Natural killer cell (primary cell): ENCODE measurements around the gene FZD7. TPM values are rescaled to one million over a fixed set of nuclear protein-coding genes. Genes with fewer than 3 reads are reported as not detected.

Experiments
- ATAC-seq, 3 donors: fragments of 150-1000 bp in 2 of 3; fragments of 200-7000 bp in 1 of 3; cut with Tn5 transposase; 1 replicate in 1 of 3; 2 replicates in 2 of 3; pipeline ENCODE4 v1.10.0; 2021; ENCODE audit warnings: mild to moderate bottlenecking in 2 of 3, moderate library complexity in 2 of 3
- DNase-seq, 2 donors: peaks; one replicate each; pipeline versions ENCODE4 v3.0.0 to v3.0.0-alpha.2; 2013 to 2021; ENCODE audit warnings: mixed read lengths in 1 of 2
- H3K27ac ChIP-seq: one replicate; pipeline ENCODE4 v1.5.1; 2013; ENCODE audit warnings: mild to moderate bottlenecking, low read length
- H3K27me3 ChIP-seq: one replicate; pipeline ENCODE4 v1.6.1; 2013; ENCODE audit warnings: low read length; ENCODE audit not compliant: control insufficient read depth, insufficient read depth
- H3K36me3 ChIP-seq: one replicate; pipeline ENCODE4 v1.6.1; 2013; ENCODE audit warnings: low read length; ENCODE audit not compliant: control insufficient read depth, insufficient read depth
- H3K4me1 ChIP-seq: one replicate; pipeline ENCODE4 v1.6.1; 2013; ENCODE audit warnings: low read length; ENCODE audit not compliant: control insufficient read depth, insufficient read depth
- H3K4me3 ChIP-seq: one replicate; pipeline ENCODE4 v1.5.1; 2013; ENCODE audit warnings: low read length
- H3K9me3 ChIP-seq: one replicate; pipeline ENCODE4 v1.6.1; 2013; ENCODE audit warnings: low read length; ENCODE audit not compliant: control insufficient read depth, insufficient read depth
- H3K27ac Mint-ChIP-seq, 2 donors: one replicate each; pipeline ENCODE4 v1.8.0; 2022; ENCODE audit warnings: mild to moderate bottlenecking in 2 of 2, mixed read lengths in 2 of 2, moderate library complexity in 1 of 2
- H3K27me3 Mint-ChIP-seq, 2 donors: one replicate each; pipeline ENCODE4 v1.8.0; 2022; ENCODE audit warnings: low read depth in 2 of 2, mixed read lengths in 2 of 2
- H3K36me3 Mint-ChIP-seq: one replicate; pipeline ENCODE4 v1.8.0; 2022; ENCODE audit warnings: mixed read lengths
- H3K4me1 Mint-ChIP-seq, 2 donors: one replicate each; pipeline ENCODE4 v1.8.0; 2022; ENCODE audit warnings: mixed read lengths in 2 of 2
- H3K4me3 Mint-ChIP-seq: one replicate; pipeline ENCODE4 v1.8.0; 2022; ENCODE audit warnings: mild to moderate bottlenecking, moderate library complexity, mixed read lengths
- H3K9me3 Mint-ChIP-seq, 2 donors: one replicate each; pipeline ENCODE4 v1.8.0; 2022; ENCODE audit warnings: mixed read lengths in 2 of 2
- CTCF ChIP-seq: fragments of 200-600 bp; IDR thresholded peaks from one replicate; pipeline ENCODE4 v1.8.0; 2022; ENCODE audit warnings: antibody characterized with exemption
- WGBS: methylation state at CpG from one replicate; pipeline ENCODE4 v1.1.7; 2013; ENCODE audit warnings: missing lambda C conversion rate; ENCODE audit not compliant: insufficient coverage; 5-methylcytosine and 5-hydroxymethylcytosine counted together
- intact Hi-C: fragments of 100-400 bp; cut with micrococcal nuclease; formaldehyde crosslinking; loops from one replicate; pipeline ENCODE4 v1.14.2; 2022
- total RNA-seq, 4 donors: library from RNA; stranded (reverse); fragments of 120-200 nt in 1 of 4; gene quantifications; one replicate each; pipeline versions ENCODE4 v1.2.3 to v1.2.4, GENCODE V29; 2013 to 2022

The FZD7 gene
- total RNA-seq, 3 donors from 2014 or later (not counting 1 experiment from before 2014, with no cell fraction given): 0.27 to 1.6 TPM; not detected in 1

GRCh38 chr2:202049840-202050239 lies 16.2 kb downstream of the FZD7 start:
- Mint-ChIP-seq H3K36me3 (no peaks in the 10 kb centered on the region), H3K4me3 (no peak overlapping the region), H3K27ac (no peak overlapping the region), H3K4me1 (no peaks in the 10 kb centered on the region), H3K9me3 (no peaks in the 10 kb centered on the region), H3K27me3 (peaks cover 18 to 61% of the 10 kb centered on the region in 2 donors)
- no peak for DNase-seq
- H3K27ac ChIP-seq: no peak overlapping the region
- H3K36me3 ChIP-seq: no peaks in the 10 kb centered on the region
- intact Hi-C loops: no loop called here
- H3K4me1 ChIP-seq: no peaks in the 10 kb centered on the region
- no peak overlapping the region for H3K4me3 ChIP-seq
- ATAC-seq: no peak
- peaks cover 4% of the 10 kb centered on the region for H3K27me3 ChIP-seq
- 92% methylated on average over 1 of the region's 1 CpG for WGBS
- H3K9me3 ChIP-seq: no peaks in the 10 kb centered on the region
- no peak for TF ChIP-seq CTCF

- Histone ChIP-seq H3K27ac (no peak overlapping the region), H3K4me1 (no peaks in the 10 kb centered on the region), H3K9me3 (no peaks in the 10 kb centered on the region), H3K27me3 (no peaks in the 10 kb centered on the region), H3K4me3 (no peak overlapping the region), H3K36me3 (no peaks in the 10 kb centered on the region)
- Mint-ChIP-seq H3K27ac (no peak overlapping the region), H3K4me3 (no peak overlapping the region), H3K9me3 (no peaks in the 10 kb centered on the region), H3K27me3 (peaks cover 20 to 64% of the 10 kb centered on the region in 2 donors), H3K36me3 (no peaks in the 10 kb centered on the region), H3K4me1 (no peaks in the 10 kb centered on the region)
- ATAC-seq (no peak), DNase-seq (no peak)
- intact Hi-C loops: no loop called here
- no peak for TF ChIP-seq CTCF
Observed at GRCh38 chr2:202050652-202051051, 17.0 kb downstream of the FZD7 start.

DNA sequence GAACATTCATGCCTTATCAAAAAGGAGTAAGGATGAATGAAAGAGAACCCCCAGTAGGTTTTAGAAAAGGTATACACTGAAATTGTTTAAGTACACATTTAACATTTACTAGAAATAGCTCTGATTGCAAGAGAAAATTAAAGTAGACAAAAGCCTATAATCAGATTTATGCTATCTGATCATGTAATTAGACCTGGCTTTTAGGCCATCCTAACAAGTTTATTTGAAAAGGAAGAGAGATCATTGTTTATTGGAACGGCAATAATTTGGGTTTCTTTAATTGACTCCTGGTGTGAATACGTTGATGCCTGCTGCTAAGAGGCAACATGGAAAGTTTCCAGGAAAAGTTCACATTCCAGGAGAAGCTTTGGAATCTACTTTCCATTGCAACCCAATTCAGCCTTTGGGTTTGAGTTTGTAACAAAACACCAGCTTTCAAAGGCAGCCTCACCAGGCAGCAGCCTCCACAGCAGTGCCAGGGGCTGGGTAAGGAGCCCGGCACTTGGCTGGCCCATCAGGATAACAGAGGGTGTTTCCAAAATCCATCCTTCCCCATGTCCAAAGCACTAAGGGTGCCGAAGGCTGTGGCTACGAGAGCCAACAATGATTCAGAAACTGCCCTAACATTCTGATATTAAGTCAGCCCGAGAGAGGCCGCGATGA lies 18.0 kb downstream of the FZD7 start:
- no peaks in the 10 kb centered on the region for H3K4me1 ChIP-seq
- no peak overlapping the region for H3K27ac Mint-ChIP-seq
- no peak overlapping the region for H3K4me3 Mint-ChIP-seq
- no peaks in the 10 kb centered on the region for H3K4me1 Mint-ChIP-seq
- H3K27ac ChIP-seq: no peak overlapping the region
- no peak for TF ChIP-seq CTCF
- no peaks in the 10 kb centered on the region for H3K9me3 Mint-ChIP-seq
- ATAC-seq (no peak), DNase-seq (no peak)
- peaks cover 18 to 63% of the 10 kb centered on the region in 2 donors for H3K27me3 Mint-ChIP-seq
- intact Hi-C loops: no loop called here
- no peaks in the 10 kb centered on the region for H3K9me3 ChIP-seq
- no peak overlapping the region for H3K4me3 ChIP-seq
- 93% methylated on average over 8 of the region's 8 CpGs for WGBS
- no peaks in the 10 kb centered on the region for H3K27me3 ChIP-seq
- no peaks in the 10 kb centered on the region for H3K36me3 Mint-ChIP-seq
- no peaks in the 10 kb centered on the region for H3K36me3 ChIP-seq

GRCh38 chr2:202052235-202052634 lies 18.6 kb downstream of the FZD7 start:
- Histone ChIP-seq H3K27me3 (no peaks in the 10 kb centered on the region), H3K4me1 (no peaks in the 10 kb centered on the region), H3K4me3 (no peak overlapping the region), H3K36me3 (no peaks in the 10 kb centered on the region), H3K27ac (no peak overlapping the region), H3K9me3 (no peaks in the 10 kb centered on the region)
- no peak for ATAC-seq
- no peak for TF ChIP-seq CTCF
- no peaks in the 10 kb centered on the region for H3K9me3 Mint-ChIP-seq
- H3K4me3 Mint-ChIP-seq: no peak overlapping the region
- intact Hi-C loops: no loop called here
- DNase-seq: no peak
- no peaks in the 10 kb centered on the region for H3K4me1 Mint-ChIP-seq
- H3K27me3 Mint-ChIP-seq: peaks cover 19 to 60% of the 10 kb centered on the region in 2 donors
- no peak overlapping the region for H3K27ac Mint-ChIP-seq
- no peaks in the 10 kb centered on the region for H3K36me3 Mint-ChIP-seq
- no CpG with 5 or more reads among the region's 1 CpG for WGBS
